NCI-H2196 (cell line): ENCODE data around the gene XXYLT1.
"Not testable (repeated sequence)": the region's sequence is repeated elsewhere in the genome, so short reads cannot be mapped to it uniquely, and the experiment has no call there.

ENCODE experiments used
- DNase-seq: peaks from one replicate; lab custom pipeline; 2025; ENCODE audit not compliant: unreplicated experiment; lab: John Stamatoyannopoulos, UW

Gene XXYLT1

DNA sequence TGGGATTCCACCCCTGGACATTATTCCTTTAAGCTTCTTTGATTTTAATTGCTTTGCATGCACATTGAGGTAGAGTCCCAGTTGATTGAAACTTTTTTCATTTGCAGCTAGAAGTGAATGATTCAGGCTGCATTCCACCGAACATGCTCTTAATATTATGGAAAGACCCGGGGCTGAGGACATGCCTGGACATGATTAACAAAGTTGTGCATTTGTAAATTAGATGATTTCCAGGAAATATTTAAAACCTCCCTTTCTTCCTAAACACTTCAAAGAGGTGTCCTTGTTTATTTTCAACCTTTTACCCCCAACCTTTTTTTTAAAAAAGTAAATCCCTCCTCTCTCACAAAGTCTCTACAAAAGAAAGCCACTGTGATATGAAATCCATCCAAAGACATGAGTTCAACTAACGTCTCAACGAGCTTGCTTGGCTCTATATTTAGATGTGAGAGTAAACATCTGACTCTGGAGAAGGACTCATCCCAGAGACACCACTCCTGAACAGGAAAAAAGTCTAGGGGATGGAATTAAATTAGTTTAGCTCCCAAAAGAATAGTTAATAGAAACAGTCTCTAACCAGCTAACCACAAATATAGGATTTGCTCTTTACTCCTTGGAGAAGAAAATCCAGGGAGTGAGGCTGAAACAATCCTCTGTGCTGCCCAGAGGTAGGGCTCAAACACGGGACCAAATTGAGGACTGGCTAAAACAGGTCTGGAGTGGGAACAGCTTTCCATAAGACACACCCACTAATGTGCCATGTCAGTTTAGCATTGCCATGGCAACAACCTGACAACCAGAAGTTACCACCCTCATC is 83.1 kb downstream of the XXYLT1 start:
- DNase-seq = no peak

DNA sequence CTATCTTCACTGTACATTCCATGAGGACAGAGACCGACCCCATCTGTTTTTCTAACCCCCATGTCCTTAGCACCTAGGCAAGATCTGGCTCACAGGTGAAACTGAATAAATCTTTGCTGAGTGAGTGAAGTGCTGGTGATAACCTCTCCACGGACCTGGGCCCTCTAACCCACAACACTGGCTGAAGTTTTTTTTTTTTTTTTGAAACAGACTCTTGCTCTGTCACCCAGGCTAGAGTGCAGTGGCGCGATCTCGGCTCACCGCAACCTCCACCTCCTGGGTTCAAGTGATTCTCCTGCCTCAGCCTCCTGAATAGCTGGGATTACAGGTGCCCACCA is 84.3 kb downstream of the XXYLT1 start:
- DNase-seq = not testable (repeated sequence)

GRCh38 chr3:195186041-195186709 is 84.8 kb downstream of the XXYLT1 start:
- DNase-seq = no peak

DNA sequence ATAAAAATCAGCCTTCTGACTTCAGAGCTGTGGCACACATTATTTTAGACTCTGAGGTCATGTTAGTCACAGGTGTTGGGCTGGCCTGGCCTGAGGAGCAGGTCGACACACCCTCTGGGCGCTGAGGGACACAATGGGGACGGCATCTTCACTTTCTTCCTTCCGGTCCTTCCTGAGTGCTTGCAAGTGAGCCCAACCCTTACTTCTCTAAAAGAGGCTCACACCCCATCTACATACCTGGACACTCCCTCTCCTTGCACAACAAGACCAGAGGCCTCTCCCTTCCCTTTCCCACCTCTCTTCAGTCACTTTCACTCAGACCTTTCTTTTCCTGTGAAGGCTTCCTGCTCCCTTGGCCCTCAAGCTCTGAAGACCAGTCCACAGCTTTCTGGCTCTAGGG is 85.4 kb downstream of the XXYLT1 start:
- no peak for DNase-seq

- DNase-seq = no peak
Observed at GRCh38 chr3:195184716-195185421, 86.1 kb downstream of the XXYLT1 start.

DNA sequence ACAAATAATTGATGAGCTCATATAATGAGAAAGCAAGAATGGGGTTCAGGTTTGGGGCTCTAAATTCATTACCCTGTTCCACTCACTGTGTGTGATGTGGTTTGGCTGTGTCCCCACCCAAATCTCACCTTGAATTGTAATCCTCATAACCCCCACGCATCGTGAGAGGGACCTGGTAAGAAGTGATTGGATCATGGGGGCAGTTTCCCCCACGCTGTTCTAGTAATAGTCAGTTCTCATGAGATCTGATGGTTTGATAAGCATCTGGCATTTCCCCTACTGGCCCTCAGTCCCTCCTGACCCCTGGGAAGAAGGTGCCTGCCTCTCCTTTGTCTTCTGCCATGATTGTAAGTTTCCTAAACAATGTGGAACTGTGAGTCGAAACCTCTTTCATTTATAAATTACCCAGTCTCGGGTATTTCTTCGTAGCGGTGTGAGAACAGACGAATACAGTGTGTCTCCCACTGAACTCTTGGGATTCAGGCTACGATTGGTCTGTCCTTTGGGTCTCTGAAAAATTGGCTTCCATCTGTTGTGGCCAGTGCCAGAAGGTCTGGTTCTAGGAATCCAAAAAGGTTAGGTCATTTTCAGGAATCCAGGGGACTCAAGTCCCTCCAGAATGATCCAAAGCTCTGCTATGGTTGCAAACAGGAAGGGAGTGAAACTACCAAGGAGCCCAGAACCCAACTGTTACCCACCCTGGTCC is 87.7 kb downstream of the XXYLT1 start:
- DNase-seq = no peak

- no peak for DNase-seq
Observed at GRCh38 chr3:195182470-195182795, 88.5 kb downstream of the XXYLT1 start.

GRCh38 chr3:195181741-195182469 is 89.1 kb downstream of the XXYLT1 start:
- DNase-seq = no peak

GRCh38 chr3:195181113-195181498 is 89.9 kb downstream of the XXYLT1 start:
- no peak for DNase-seq

GRCh38 chr3:195180490-195181112 is 90.4 kb downstream of the XXYLT1 start:
- no peak for DNase-seq

DNA sequence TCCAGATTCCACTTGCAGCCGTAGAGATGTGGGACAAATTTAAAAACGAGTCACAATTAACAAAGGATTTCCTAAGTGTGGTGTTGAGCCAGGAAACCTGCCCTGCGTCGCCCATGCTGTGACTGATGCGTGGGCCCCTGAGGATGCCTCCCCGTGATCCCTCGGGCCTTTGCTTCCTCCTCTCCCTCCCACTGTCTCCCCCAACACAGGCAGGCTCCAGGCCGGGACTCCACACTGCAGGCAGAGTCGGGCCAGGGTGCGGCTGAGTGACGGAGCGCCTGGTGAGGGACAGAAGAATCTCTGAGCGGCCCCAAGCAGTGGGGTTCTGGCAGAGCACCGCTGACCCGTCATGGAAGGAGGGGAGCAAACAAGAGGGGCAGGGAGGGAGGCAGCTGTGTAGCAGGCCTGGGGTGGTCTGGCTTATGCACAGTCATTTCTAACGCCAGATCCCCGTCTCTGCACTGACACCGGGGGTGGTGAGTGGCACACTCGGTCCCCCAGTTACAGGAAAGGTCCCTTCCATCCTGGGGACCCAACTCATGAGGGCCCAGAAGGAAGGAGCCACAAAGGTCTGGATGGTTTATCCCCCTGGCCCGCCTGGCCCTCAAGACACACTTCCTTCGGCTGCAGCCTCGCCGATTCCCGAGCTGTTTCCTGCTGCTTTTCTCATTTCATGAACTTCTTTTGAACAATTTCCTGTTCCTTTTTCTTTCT is 91.0 kb downstream of the XXYLT1 start:
- DNase-seq = no peak

- DNase-seq = no peak
Observed at GRCh38 chr3:195178124-195178910, 92.6 kb downstream of the XXYLT1 start.

- no peak for DNase-seq
Observed at GRCh38 chr3:195177422-195178123, 93.4 kb downstream of the XXYLT1 start.

- no peak for DNase-seq
Observed at GRCh38 chr3:195176776-195177175, 94.2 kb downstream of the XXYLT1 start.

DNA sequence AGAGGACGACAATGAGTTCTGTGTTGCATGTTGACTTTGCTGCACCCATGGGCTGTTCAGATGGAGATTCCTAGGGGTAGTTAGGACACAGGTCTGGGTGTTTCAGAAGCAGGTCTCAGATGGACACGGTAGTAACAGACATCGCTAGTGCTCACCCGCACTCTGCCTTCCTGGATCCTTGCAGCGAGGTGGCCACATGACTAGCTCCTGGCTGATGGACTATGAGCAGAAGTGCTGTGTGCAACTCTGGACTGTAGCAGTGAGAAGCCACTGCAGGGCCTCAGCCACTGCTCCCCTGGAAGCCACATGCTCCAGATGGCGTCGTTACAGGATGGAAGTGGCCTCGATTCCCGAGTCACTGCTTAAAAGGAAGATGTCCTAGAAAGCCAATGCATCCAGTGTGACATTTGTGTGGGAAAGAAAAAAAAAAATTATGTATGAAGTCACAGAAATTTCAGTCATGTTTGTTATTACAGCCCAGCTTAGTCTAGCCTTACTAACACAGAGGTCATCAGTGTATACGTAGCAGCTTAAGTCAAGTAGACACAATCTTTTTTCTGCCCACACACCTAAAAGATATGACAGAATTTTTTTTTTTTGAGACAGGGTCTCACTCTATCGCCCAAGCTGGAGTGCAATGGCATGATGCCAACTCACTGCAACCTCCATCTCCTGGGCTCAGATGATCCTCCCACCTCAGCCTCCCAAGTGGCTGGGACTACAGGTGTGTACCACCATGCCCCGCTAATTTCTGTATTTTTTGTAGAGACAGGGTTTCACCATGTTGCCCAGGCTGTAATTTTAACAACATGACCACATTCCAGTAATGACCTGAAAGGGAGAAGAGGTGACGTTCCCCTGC is 95.3 kb downstream of the XXYLT1 start:
- DNase-seq = no peak

DNA sequence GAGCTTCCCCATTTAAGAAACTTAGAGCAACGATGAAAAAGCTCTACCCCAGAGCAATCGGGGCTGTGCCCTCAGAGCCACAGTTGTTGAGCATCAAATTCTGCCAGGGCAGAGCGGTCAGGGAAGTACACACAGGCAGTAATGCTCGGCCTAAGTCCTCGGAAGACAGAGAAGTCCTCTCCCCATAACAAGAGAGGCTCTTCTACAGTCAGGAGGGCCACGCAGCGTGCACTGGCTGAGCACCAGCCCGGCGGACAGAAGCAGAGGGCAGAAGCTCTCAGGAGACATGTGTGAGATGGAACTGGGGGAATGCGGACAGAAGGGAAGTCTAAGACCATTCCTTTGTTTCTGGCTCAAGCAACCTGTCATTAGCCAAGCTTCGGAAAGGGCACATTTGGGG is 95.9 kb downstream of the XXYLT1 start:
- DNase-seq = no peak

GRCh38 chr3:195173657-195174056 is 97.3 kb downstream of the XXYLT1 start:
- DNase-seq = no peak

DNA sequence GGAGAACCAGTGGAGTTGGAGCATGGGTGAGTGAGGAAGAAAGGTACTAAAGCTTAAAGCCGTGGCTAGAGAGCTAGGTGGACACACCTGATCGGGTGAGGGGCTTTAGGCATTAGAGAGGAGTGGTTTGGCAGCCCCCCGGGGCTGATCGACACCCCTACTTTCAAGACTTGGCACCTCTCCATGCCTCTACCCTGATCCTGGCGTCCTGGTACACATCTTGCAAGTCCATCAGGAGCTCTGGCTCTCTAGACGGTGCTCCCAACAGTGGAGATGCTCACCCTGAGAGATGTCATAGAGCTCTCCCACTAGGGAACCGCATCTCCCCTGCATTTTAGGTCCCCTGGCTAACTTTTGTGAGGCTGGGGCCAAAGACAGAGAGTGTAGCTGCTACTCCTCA is 98.1 kb downstream of the XXYLT1 start:
- DNase-seq = no peak
